CD4-positive, alpha-beta memory T cell (primary cell): ENCODE results near the gene CUX1. TPM values are rescaled to one million over a fixed set of nuclear protein-coding genes. Genes with fewer than 3 reads are reported as not detected.
"Not testable (repeated sequence)": the region's sequence is repeated elsewhere in the genome, so short reads cannot be mapped to it uniquely, and the experiment has no call there.

ENCODE experiments used
- CTCF ChIA-PET: fragments of 350-600 bp; sonication (Branson Sonifier 250); formaldehyde crosslinking; loops from one replicate; lab custom pipeline; 2021; ENCODE audit warnings: inconsistent platforms; ENCODE audit not compliant: partially characterized antibody; lab: Charles Lee
- POLR2A ChIA-PET: fragments of 350-600 bp; sonication (Branson Sonifier 250); formaldehyde crosslinking; loops from one replicate; lab custom pipeline; 2021; ENCODE audit not compliant: partially characterized antibody; lab: Charles Lee
- DNase-seq, 5 donors: peaks; one replicate each; pipeline versions ENCODE4 v3.0.0 to v3.0.0-alpha.2; 2020 to 2022; ENCODE audit warnings: mixed read lengths in 1 of 5
- H3K27ac ChIP-seq: one replicate; pipeline ENCODE4 v1.7.0; 2013; ENCODE audit warnings: low read depth, low read length
- H3K27me3 ChIP-seq: 2 replicates; pipeline ENCODE4 v1.7.0; 2013; ENCODE audit warnings: mild to moderate bottlenecking, low read length, moderate library complexity; ENCODE audit not compliant: insufficient read depth
- H3K36me3 ChIP-seq: 2 replicates; pipeline ENCODE4 v1.7.0; 2013; ENCODE audit warnings: mild to moderate bottlenecking, low read length, moderate library complexity; ENCODE audit not compliant: insufficient read depth
- H3K4me1 ChIP-seq: 2 replicates; pipeline ENCODE4 v1.7.0; 2013; ENCODE audit warnings: mild to moderate bottlenecking, low read length, moderate library complexity; ENCODE audit not compliant: insufficient read depth
- H3K4me3 ChIP-seq, 2 donors: one replicate each; pipeline ENCODE4 v1.7.0; 2013; ENCODE audit warnings: low read length in 2 of 2, mild to moderate bottlenecking in 1 of 2
- H3K9me3 ChIP-seq, 2 donors: one replicate each; pipeline ENCODE4 v1.7.0; 2013; ENCODE audit warnings: low read length in 2 of 2, control low read depth in 1 of 2; ENCODE audit not compliant: control insufficient read depth in 1 of 2
- H3K27ac Mint-ChIP-seq, 7 donors: one replicate each; pipeline ENCODE4 v1.8.0; 2020 to 2021; ENCODE audit warnings: mixed read lengths in 7 of 7, mild to moderate bottlenecking in 6 of 7, inconsistent platforms in 3 of 7, moderate library complexity in 3 of 7
- H3K27me3 Mint-ChIP-seq, 2 donors: one replicate each; pipeline ENCODE4 v1.8.0; 2020 to 2021; ENCODE audit warnings: mixed read lengths in 2 of 2
- H3K36me3 Mint-ChIP-seq, 2 donors: one replicate each; pipeline ENCODE4 v1.8.0; 2020 to 2021; ENCODE audit warnings: mixed read lengths in 2 of 2, inconsistent platforms in 1 of 2, mild to moderate bottlenecking in 1 of 2
- H3K4me1 Mint-ChIP-seq, 4 donors: one replicate each; pipeline ENCODE4 v1.8.0; 2020 to 2021; ENCODE audit warnings: mixed read lengths in 4 of 4, mild to moderate bottlenecking in 1 of 4
- H3K4me3 Mint-ChIP-seq, 8 donors: one replicate each; pipeline ENCODE4 v1.8.0; 2020 to 2021; ENCODE audit warnings: mixed read lengths in 8 of 8, mild to moderate bottlenecking in 7 of 8, moderate library complexity in 6 of 8, inconsistent platforms in 3 of 8
- H3K9me3 Mint-ChIP-seq, 8 donors: one replicate each; pipeline ENCODE4 v1.8.0; 2020 to 2021; ENCODE audit warnings: mixed read lengths in 8 of 8, mild to moderate bottlenecking in 5 of 8, inconsistent platforms in 3 of 8, moderate library complexity in 1 of 8
- intact Hi-C: fragments of 100-400 bp; cut with micrococcal nuclease; formaldehyde crosslinking; loops from one replicate; pipeline ENCODE4 v1.15.1; 2023
- polyA plus RNA-seq, 2 donors: library from polyadenylated mRNA; unstranded; fragments of 300-500 nt; fragmentation: Illumina TruSeq; gene quantifications; one replicate each; pipeline ENCODE4 v1.2.3, GENCODE V29; 2021
- total RNA-seq, 2 experiments: library from RNA; stranded (reverse); gene quantifications; one replicate each; pipeline ENCODE4 v1.2.3, GENCODE V29; 2021

The CUX1 gene
- total and polyA plus RNA-seq, 4 experiments from 2014 or later: 2.1 to 47.6 (median 36.1) TPM

DNA sequence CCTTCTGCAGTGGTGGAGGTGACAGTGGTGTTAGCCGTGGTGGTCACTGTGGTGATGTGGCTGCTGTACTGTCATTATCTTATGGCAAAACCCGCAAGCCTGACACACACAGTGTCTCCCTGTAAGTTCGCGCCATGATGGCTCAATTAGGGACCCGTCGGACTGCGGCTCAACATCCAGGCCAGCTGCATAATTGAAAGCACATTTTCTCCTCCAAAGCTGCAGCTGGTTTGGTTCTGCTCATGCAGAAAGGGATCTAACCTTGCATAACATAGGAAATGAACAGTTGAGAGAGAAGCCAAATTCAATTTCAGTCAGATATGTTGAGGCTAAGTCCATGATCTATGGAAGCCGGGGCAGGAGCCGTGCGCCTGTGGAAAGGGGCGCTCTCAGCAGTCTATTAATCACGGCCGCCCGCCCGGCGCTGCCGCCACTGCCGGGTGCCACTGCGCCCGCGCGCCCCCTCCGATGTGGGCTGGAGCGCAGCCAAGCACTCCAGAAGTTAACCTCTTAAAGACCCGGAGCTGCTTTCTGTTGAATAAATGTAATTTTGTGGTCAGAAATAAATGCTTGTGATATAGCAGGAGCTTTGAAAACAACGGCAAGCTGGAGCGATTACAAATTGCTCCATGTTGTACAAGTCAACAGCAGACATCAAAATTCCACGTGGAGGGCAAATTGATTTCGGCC, 227.7 kb downstream of the CUX1 start:
- Mint-ChIP-seq H3K9me3 (no peaks in the 10 kb centered on the region), H3K27ac (no peak overlapping the region), H3K4me1 (peaks cover 0 to 6% (median 2%) of the 10 kb centered on the region in 4 donors), H3K4me3 (no peak overlapping the region), H3K27me3 (no peaks in the 10 kb centered on the region), H3K36me3 (peaks cover 5 to 8% of the 10 kb centered on the region in 2 donors)
- DNase-seq: no peak
- Histone ChIP-seq H3K4me3 (no peak overlapping the region), H3K9me3 (no peaks in the 10 kb centered on the region), H3K27me3 (no peaks in the 10 kb centered on the region), H3K27ac (no peak overlapping the region), H3K36me3 (no peaks in the 10 kb centered on the region), H3K4me1 (no peaks in the 10 kb centered on the region)
- CTCF ChIA-PET: no interaction called here
- POLR2A ChIA-PET: no interaction called here
- intact Hi-C loops: no loop called here

DNA sequence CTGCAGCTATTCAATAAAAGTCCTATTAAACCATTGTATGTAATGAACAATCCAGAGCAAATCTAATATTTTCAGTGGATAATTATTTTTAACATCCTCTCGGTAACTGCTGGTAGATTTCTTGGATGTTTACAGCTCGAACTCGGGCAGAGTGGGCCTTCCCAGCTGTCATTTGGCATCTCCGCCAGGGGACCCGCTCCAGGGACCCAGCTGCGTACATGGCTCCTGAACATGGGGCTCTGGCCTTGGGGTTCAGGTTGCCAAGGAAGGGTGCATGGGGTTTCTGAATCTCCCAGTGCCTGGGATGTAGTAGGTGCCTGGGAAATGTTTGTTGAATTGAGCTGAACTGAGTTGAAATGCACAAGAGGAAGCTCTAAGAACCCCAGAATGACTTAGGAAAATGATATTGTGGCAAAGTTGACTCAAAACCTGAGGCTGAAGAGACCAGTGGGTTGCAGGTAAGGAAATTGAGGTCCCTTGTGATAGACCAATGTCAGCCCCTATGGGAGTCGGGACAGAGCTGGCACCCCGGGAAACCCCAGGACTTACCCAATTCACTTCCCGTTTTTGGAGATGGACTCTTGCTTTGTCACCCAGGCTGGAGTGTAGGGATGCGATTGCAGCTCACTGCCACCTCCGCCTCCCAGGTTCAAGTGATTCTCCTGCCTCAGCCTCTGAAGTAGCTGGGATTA, 228.4 kb downstream of the CUX1 start:
- ChIA-PET POLR2A (no interaction called here), CTCF (no interaction called here)
- Mint-ChIP-seq H3K27ac (no peak overlapping the region), H3K4me3 (no peak overlapping the region), H3K36me3 (peaks cover 6 to 10% of the 10 kb centered on the region in 2 donors), H3K27me3 (no peaks in the 10 kb centered on the region), H3K9me3 (no peaks in the 10 kb centered on the region), H3K4me1 (peaks cover 0 to 6% (median 2%) of the 10 kb centered on the region in 4 donors)
- no peak overlapping the region for H3K4me3 ChIP-seq
- no peaks in the 10 kb centered on the region for H3K27me3 ChIP-seq
- no peaks in the 10 kb centered on the region for H3K36me3 ChIP-seq
- no peak for DNase-seq
- H3K27ac ChIP-seq: no peak overlapping the region
- no peaks in the 10 kb centered on the region for H3K4me1 ChIP-seq
- H3K9me3 ChIP-seq: no peaks in the 10 kb centered on the region
- intact Hi-C loops: no loop called here

DNA sequence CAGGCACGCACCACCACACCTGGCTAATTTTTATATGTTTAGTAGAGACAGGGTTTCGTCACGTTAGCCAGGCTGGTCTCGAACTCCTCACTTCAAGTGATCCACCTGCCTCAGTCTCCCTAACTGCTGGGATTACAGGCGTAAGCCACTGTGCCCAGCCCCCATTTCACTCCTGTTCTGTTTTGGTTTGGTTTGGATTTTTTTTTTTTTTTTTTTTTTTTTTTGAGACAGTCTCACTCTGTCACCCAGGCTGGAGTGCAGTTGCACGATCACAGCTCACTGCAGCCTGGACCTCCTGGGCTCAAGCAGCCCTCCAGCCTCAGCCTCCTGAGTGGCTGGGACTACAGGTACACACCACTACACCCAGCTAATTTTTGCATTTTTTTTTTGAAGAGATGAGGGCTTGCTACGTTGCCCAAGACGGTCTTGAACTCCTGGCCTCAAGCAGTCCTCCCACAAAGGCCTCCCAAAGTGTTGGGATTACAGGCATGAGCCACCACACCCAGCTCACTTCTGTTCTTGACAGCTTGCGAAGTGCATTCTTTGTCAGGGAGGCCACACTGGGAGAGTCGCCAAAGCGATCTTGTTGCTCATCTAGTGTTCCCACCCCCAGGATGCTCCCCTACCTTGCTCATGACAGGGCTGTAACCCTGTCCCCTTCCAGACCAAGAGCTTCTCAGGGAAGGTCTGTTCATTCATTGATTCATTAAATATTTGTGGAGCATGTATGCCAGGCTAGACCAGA, 229.1 kb downstream of the CUX1 start:
- no peak for DNase-seq
- intact Hi-C loops: no loop called here
- Mint-ChIP-seq H3K9me3 (peaks cover 0 to 5% (median 0%) of the 10 kb centered on the region in 8 donors), H3K27ac (peak overlapping the region in 1 of 7 donors; percentile 43), H3K4me3 (no peak overlapping the region), H3K36me3 (peaks cover 8 to 14% of the 10 kb centered on the region in 2 donors), H3K27me3 (no peaks in the 10 kb centered on the region), H3K4me1 (peaks cover 0 to 6% (median under 1%) of the 10 kb centered on the region in 4 donors)
- H3K9me3 ChIP-seq: no peaks in the 10 kb centered on the region
- H3K27me3 ChIP-seq: no peaks in the 10 kb centered on the region
- H3K4me1 ChIP-seq: no peaks in the 10 kb centered on the region
- no peak overlapping the region for H3K4me3 ChIP-seq
- H3K36me3 ChIP-seq: no peaks in the 10 kb centered on the region
- H3K27ac ChIP-seq: no peak overlapping the region
- ChIA-PET CTCF (no interaction called here), POLR2A (no interaction called here)

DNA sequence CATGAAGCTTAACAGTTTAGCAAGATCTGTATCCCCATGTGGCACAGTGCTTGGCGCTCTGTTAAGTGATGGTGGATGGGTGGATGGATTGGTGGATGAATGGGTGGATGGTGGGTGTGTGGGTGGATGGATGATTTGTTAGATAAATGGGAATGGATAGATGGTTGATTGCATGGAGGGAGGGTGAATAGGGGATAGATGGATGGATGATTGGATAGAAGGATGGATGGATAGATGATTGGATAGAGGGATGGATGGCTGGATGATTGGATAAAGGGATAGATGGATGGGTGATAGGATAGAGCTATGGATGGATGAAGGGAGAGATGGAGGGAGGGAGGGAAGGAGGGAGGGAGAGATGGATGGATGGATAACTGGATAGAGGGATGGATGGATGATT, 229.7 kb downstream of the CUX1 start:
- H3K9me3 Mint-ChIP-seq: peaks cover 0 to 5% (median 0%) of the 10 kb centered on the region in 8 donors
- ChIA-PET CTCF (no interaction called here), POLR2A (no interaction called here)
- H3K36me3 ChIP-seq: no peaks in the 10 kb centered on the region
- H3K36me3 Mint-ChIP-seq: peaks cover 10 to 15% of the 10 kb centered on the region in 2 donors
- peak overlapping the region in 2 of 7 donors; percentile 3 to 43 for H3K27ac Mint-ChIP-seq
- H3K4me1 ChIP-seq: no peaks in the 10 kb centered on the region
- DNase-seq: no peak
- no peaks in the 10 kb centered on the region for H3K27me3 Mint-ChIP-seq
- peaks cover 0 to 4% (median under 1%) of the 10 kb centered on the region in 4 donors for H3K4me1 Mint-ChIP-seq
- intact Hi-C loops: no loop called here
- no peaks in the 10 kb centered on the region for H3K27me3 ChIP-seq
- no peak overlapping the region for H3K4me3 Mint-ChIP-seq
- H3K9me3 ChIP-seq: no peaks in the 10 kb centered on the region
- no peak overlapping the region for H3K27ac ChIP-seq
- H3K4me3 ChIP-seq: no peak overlapping the region

DNA sequence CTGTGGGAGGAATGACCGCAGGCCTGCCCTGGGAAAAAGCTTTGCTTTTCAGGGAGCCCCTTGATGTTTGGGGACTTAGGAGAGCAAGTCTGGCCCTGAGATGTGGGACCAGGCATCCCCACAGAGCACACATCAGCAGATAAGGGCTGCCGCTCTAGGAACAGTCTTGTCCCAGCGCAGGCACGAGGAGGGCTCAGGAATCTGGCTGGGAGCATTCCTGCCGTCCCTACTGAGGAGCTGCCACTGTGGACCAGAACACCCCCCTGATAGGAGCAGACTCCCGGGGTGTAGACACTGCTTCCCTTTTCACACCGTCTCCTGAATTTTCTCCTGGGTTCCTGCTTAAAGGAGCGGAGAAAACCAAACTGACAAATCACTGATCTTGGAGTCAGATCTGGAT, 232.3 kb downstream of the CUX1 start:
- no peak overlapping the region for H3K4me3 ChIP-seq
- H3K36me3 Mint-ChIP-seq: peaks cover 16 to 27% of the 10 kb centered on the region in 2 donors
- H3K9me3 ChIP-seq: peaks cover 0 to 5% of the 10 kb centered on the region in 2 donors
- no peak overlapping the region for H3K4me3 Mint-ChIP-seq
- H3K27ac ChIP-seq: no peak overlapping the region
- intact Hi-C loops: no loop called here
- peaks cover 0 to 18% (median 9%) of the 10 kb centered on the region in 8 donors for H3K9me3 Mint-ChIP-seq
- H3K4me1 Mint-ChIP-seq: peaks cover 0 to 5% (median 2%) of the 10 kb centered on the region in 4 donors
- no peaks in the 10 kb centered on the region for H3K27me3 Mint-ChIP-seq
- no peaks in the 10 kb centered on the region for H3K4me1 ChIP-seq
- ChIA-PET POLR2A (no interaction called here), CTCF (no interaction called here)
- DNase-seq: no peak
- H3K27me3 ChIP-seq: no peaks in the 10 kb centered on the region
- H3K27ac Mint-ChIP-seq: no peak overlapping the region
- H3K36me3 ChIP-seq: no peaks in the 10 kb centered on the region

DNA sequence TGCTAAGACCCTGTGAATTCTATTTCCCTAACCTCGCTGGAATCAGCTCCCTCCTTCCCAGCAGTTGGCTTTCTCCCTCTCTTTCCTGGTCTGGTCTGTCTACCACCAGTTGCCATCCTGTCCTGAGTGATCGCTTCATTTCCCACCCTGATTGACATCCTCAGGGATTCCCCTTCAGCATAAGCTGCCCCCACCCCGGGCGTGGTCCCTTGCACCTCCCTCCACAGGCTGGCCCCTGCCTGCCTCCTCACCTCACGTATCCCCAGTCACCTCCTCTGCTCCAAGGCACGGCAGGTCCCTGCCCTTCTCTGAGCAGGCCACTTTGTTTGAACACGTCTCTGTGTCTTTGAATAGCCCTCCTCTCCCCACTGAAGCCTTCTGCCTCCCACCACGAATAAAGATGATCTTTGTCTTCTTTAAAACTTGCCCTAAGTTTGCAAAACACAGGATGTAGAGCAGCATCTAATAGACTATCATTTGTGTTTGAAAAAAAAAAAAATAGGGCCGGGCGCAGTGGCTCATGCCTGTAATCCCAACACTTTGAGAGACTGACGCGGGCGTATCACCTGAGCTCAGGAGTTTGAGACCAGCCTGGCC, 233.5 kb downstream of the CUX1 start:
- no peak overlapping the region for H3K4me3 ChIP-seq
- Mint-ChIP-seq H3K36me3 (peaks cover 16 to 38% of the 10 kb centered on the region in 2 donors), H3K4me1 (peaks cover 1 to 14% (median 5%) of the 10 kb centered on the region in 4 donors), H3K9me3 (peaks cover 0 to 20% (median 11%) of the 10 kb centered on the region in 8 donors), H3K27me3 (no peaks in the 10 kb centered on the region), H3K27ac (peak overlapping the region in 1 of 7 donors; percentile 60), H3K4me3 (no peak overlapping the region)
- CTCF ChIA-PET: no interaction called here
- POLR2A ChIA-PET: no interaction called here
- H3K36me3 ChIP-seq: no peaks in the 10 kb centered on the region
- no peak overlapping the region for H3K27ac ChIP-seq
- no peaks in the 10 kb centered on the region for H3K27me3 ChIP-seq
- H3K9me3 ChIP-seq: peaks cover 0 to 5% of the 10 kb centered on the region in 2 donors
- DNase-seq: no peak
- no peaks in the 10 kb centered on the region for H3K4me1 ChIP-seq
- intact Hi-C loops: no loop called here

DNA sequence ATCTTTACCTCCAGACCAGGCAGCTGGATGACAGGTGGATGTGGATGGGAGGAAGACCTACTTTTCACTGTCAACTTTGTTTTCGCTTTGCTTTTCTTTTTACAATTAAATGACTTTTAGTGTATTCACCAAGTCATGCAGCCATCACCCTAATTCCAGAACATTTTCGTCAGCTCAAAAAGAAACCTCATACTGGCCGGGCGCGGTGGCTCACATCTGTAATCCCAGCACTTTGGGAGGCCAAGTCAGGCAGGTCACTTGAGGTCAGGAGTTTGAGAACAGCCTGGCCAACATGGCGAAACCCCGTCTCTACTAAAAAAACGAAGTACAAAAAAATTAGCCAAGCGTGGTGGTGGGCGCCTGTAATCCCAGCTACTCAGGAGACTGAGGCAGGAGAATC, 234.3 kb downstream of the CUX1 start:
- H3K27me3 Mint-ChIP-seq, H3K27ac Mint-ChIP-seq, H3K27me3 ChIP-seq, DNase-seq, H3K36me3 ChIP-seq, H3K9me3 ChIP-seq, intact Hi-C loops, CTCF ChIA-PET, H3K4me3 ChIP-seq, POLR2A ChIA-PET, H3K4me3 Mint-ChIP-seq, H3K27ac ChIP-seq, H3K4me1 ChIP-seq: not testable (repeated sequence)
- peaks cover 0 to 20% (median 11%) of the 10 kb centered on the region in 8 donors for H3K9me3 Mint-ChIP-seq
- peaks cover 16 to 40% of the 10 kb centered on the region in 2 donors for H3K36me3 Mint-ChIP-seq
- peaks cover 1 to 15% (median 6%) of the 10 kb centered on the region in 4 donors for H3K4me1 Mint-ChIP-seq
